Muscle of back (tissue), 11 donors: Measurements from ENCODE around the gene METTL2B. TPM values are rescaled to one million over a fixed set of nuclear protein-coding genes. Genes with fewer than 3 reads are reported as not detected.
"Not testable (repeated sequence)": the region's sequence is repeated elsewhere in the genome, so short reads cannot be mapped to it uniquely, and the experiment has no call there.

Experiments used
- DNase-seq, 3 donors: peaks; one replicate each; pipeline versions ENCODE4 v3.0.0 to v3.0.0-alpha.2; 2013
- polyA plus RNA-seq, 10 donors: library from polyadenylated mRNA; unstranded; fragments of 120-200 nt; gene quantifications; one replicate each; pipeline ENCODE4 v1.2.1, GENCODE V29; 2013; ENCODE audit not compliant: insufficient read length in 10 of 10

The METTL2B gene
- polyA plus RNA-seq, 10 donors = 17.5 to 26.2 (median 22.1) TPM

DNA sequence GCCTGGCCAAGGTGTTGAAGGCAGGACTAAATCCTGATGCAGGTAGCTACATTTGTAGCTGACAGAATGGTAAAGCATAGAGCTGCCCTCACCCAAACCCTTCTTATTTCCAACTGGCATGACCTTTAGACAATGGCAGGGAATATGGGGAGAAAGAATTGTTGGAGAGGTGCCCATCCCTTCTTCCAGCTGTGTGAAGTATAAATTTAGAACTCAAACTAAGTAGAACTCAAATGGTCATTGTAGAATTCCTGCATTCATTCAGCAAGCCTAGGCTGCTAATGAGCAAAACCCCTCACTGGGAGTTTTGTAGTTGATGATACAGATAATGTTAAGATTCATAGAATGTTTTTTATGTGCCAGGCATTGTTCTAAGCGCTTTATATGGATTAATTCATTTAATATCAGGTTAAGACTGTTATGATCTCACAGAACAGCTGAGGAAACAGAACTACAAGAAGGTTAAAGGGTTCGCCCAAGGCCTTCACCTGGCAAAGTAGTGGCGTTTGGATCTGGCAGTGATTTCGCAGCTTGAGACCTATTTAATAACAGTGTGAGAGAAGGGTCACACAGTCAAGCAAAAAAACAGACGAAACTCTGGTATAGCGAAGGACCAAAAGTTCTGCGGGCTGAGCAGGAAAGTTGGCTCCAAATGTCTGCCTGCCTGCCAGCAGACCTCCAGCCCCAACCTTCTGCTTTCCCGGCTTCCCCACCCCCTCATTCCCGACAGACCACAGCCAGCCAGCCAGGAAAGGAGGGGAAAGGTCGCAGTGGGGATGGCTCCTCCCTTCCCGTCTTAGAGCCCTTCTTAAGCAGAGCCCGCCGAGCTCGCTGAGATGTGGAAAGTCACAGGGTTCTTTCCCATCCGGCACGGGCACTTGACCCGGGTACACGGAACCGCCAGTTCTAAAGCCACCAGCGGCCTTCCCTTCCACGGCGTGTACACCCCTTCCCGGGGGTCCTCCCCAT, 22.4 kb upstream of the METTL2B start:
- DNase-seq = peak; percentile 87 to 97 (median 92)

- peak in 1 of 3 donors; percentile 35 for DNase-seq
Observed at GRCh38 chr7:128454808-128455542, 21.6 kb upstream of the METTL2B start.

GRCh38 chr7:128455543-128456254, 20.8 kb upstream of the METTL2B start, which contains the start of gene HILPDA:
Gene HILPDA (plus strand): TSS chr7:128455878. CDS start chr7:128457269, 1,391 bp downstream.
- peak; percentile 93 to 97 (median 96) for DNase-seq

DNA sequence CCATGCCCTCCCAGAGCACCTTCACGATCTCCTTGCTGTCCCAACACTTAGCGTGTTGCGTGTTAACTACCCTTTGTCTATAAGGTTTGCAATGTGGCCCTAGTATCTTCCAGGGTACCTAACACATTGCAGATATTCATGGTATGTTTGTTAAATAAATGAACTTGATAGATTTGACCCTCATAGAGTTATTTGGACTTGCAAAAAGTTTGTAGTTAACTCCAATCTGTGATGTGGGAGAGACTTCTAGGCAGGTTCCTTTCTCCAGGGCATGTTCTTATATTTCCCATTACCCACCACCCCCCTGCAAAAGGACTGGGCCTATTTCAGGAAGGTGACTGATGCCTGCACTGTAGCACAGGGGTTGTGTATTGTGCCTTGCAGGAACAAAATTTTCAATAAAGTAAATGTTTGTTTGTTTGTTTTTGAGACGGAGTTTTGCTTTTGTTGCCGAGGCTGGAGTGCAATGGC, 20.3 kb upstream of the METTL2B start:
- peak in 1 of 3 donors; percentile 10 for DNase-seq

DNA sequence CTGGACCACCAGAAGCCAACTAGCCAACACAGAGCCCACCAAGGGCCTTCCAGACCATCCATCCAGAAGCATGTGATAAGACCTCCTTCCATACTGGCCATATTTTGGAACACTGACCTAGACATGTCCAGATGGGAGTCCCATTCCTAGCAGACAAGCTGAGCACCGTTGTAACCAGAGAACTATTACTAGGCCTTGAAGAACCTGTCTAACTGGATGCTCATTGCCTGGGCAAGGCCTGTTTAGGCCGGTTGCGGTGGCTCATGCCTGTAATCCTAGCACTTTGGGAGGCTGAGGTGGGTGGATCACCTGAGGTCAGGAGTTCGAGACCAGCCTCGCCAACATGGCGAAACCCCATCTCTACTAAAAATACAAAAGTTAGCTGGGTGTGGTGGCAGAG, 19.2 kb upstream of the METTL2B start:
- DNase-seq = not testable (repeated sequence)

DNA sequence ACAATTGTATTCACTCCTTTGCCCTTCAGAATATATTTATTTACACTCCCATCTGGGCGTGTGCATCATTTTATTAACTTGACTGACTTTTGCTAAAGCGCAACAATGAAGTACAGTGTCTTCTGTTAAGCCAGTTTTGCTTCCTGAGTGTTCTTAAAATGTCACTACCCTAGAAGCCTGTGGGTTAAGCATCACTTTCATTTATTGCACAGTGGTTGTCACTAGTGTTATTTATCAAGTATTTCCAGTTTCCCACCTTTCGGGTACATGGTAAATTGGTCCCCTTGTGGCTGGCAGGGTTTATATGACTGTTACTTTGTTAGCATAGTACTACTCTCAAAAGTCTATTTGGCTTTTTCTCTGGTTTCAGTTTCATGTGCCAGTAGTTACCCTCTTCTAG, 17.6 kb upstream of the METTL2B start:
- no peak for DNase-seq

- peak; percentile 35 to 62 (median 47) for DNase-seq
Observed at GRCh38 chr7:128459394-128459878, 17.1 kb upstream of the METTL2B start.

DNA sequence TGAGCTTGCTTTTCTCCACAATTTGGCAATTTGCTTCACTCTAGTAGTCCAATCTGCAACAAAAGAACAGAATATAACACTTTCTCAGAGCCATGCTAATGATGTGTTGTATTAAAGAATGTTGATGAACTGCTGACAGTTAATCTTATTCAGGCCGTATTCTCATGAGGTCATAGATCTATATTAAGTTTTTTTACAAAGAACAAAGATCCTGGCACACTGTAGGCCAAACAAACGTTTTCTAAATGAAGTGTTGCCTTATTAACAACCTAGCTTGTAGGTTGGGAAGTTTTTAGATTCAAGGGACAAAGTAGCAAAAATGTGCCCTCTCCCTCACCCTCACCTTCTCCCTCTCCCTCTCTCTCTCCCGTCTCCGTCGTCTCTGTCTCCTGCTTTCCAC, 14.1 kb upstream of the METTL2B start:
- no peak for DNase-seq

GRCh38 chr7:128463345-128463744, 13.2 kb upstream of the METTL2B start:
- DNase-seq = not testable (repeated sequence)

- not testable (repeated sequence) for DNase-seq
Observed at GRCh38 chr7:128463933-128464332, 12.6 kb upstream of the METTL2B start.

- DNase-seq = not testable (repeated sequence)
Observed at GRCh38 chr7:128466871-128467270, 9.7 kb upstream of the METTL2B start.

GRCh38 chr7:128477336-128477690, 765 bp downstream of the METTL2B start:
- DNase-seq = not testable (repeated sequence)

GRCh38 chr7:128479082-128479481, 2.5 kb downstream of the METTL2B start:
- DNase-seq = not testable (repeated sequence)

DNA sequence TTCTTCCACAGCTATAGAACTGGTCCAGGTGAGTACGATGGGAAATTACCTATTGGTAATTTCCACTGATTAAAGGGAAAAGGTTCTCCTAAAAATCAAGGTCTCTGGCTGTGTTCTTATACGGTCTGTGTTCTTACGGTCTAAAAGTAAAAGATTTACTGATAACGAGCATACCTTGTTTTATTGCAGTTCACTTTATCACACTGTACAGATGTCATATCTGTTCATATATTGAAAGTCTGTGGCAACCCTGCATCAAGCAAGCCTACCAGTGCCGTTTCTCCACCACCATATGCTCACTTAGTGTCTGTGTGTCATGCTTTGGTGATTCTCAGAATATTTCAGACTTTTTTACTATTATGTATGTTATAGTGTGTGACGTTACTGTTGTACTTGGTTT, 11.6 kb downstream of the METTL2B start:
- not testable (repeated sequence) for DNase-seq

DNA sequence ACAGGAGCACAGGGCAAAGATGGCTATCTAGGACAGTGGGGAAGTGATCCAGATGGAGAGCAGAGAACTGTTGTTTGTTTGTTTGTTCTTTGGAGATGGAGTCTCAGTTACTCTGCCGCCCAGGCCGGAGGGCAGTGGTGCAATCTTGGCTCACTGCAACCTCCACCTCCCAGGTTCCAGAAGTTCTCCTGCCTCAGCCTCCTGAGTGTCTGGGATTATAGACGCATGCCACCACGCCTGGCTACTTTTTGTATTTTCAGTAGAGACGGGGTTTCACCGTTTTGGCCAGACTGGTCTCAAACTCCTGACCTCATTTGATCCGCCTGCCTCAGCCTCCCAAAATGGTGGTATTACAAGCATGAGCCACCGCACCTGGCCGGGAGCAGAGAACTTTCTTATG, 20.9 kb downstream of the METTL2B start:
- no peak for DNase-seq

GRCh38 chr7:128505416-128505815, 28.9 kb downstream of the METTL2B start:
- not testable (repeated sequence) for DNase-seq

GRCh38 chr7:128506819-128507218, 30.3 kb downstream of the METTL2B start:
- DNase-seq = not testable (repeated sequence)

- DNase-seq = not testable (repeated sequence)
Observed at GRCh38 chr7:128507321-128507993, 30.9 kb downstream of the METTL2B start.

- not testable (repeated sequence) for DNase-seq
Observed at GRCh38 chr7:128511692-128512091, 35.1 kb downstream of the METTL2B start.

GRCh38 chr7:128515232-128515631, 38.7 kb downstream of the METTL2B start:
- DNase-seq = not testable (repeated sequence)

DNA sequence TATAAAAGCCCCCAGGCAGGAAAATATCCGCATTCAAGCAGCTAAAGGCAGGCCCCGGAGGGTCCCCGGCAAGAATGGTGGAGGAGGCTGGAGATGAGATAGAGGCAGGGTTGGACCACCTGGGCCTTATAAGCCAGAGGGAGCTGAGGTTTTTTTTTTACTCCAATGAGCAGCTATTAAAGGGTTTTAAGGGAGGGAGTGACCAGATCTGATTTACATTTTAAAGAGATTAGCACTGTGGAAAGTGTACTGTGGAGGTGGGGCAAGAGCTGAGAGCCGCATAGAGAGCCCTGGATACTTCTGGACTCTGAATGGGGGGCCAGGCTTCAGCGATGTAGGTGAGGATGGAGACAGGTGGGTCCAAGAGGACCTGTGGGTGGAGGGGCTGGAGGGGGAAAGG, 40.5 kb downstream of the METTL2B start:
- not testable (repeated sequence) for DNase-seq
